ENCODE data around the gene DIAPH3.

The DIAPH3 gene

GRCh38 chr13:59641817-59642216, 521.9 kb downstream of the DIAPH3 start (continued):
- TF ChIP-seq ZNF555 (tag by site-specific recombination; conservative IDR thresholded peaks at IDR 0.05) (no peak), ZNF548 (tag by site-specific recombination; IDR thresholded peaks at IDR 0.05) (no peak), ZBTB7A (tag by site-specific recombination; IDR thresholded peaks at IDR 0.05; ENCODE audit: low read depth) (no peak)

GRCh38 chr13:59641261-59641660, 522.5 kb downstream of the DIAPH3 start:
- no peak overlapping the region for H3K4me3 ChIP-seq (ENCODE audit: low read depth, low read length)
- H3K27ac ChIP-seq (ENCODE audit: extremely low read depth, low read depth, low read length), result no peak overlapping the region
- no peaks in the 10 kb centered on the region for H3K4me1 ChIP-seq (ENCODE audit: control insufficient read depth, insufficient read depth, low read length)
- H3K36me3 ChIP-seq (ENCODE audit: control insufficient read depth in 2 of 2, insufficient read depth in 1 of 2, low read length in 2 of 2), result no peaks in the 10 kb centered on the region
- TF ChIP-seq EGR2 (tag by site-specific recombination; IDR thresholded peaks at IDR 0.05; ENCODE audit: low read depth), result no peak
- TF ChIP-seq SALL2 (tag by site-specific recombination; IDR thresholded peaks at IDR 0.05; ENCODE audit: borderline replicate concordance), result no peak
- TF ChIP-seq ZNF350 (tag by site-specific recombination; IDR thresholded peaks at IDR 0.05), result no peak
- TF ChIP-seq TRIM28 (IDR thresholded peaks at IDR 0.05; ENCODE audit: borderline replicate concordance, low read length), result no peak
- no peak for TF ChIP-seq ZNF530 (tag by site-specific recombination; IDR thresholded peaks at IDR 0.05; ENCODE audit: low read depth)
- TF ChIP-seq ZNF362 (tag by site-specific recombination; IDR thresholded peaks at IDR 0.05), result no peak
- no peak for TF ChIP-seq ZNF837 (tag by site-specific recombination; IDR thresholded peaks at IDR 0.05)
- no peak for TF ChIP-seq ZNF585B (tag by site-specific recombination; IDR thresholded peaks at IDR 0.05)
- TF ChIP-seq ZNF549 (tag by site-specific recombination; IDR thresholded peaks at IDR 0.05), result no peak
- no peak for TF ChIP-seq ZNF341 (tag by site-specific recombination; IDR thresholded peaks at IDR 0.05; ENCODE audit: low read depth)
- TF ChIP-seq ZNF138 (tag by site-specific recombination; IDR thresholded peaks at IDR 0.05; ENCODE audit: borderline replicate concordance), result no peak
- no peak for TF ChIP-seq ZFP69B (tag by site-specific recombination; IDR thresholded peaks at IDR 0.05)
- TF ChIP-seq ZNF677 (tag by site-specific recombination; IDR thresholded peaks at IDR 0.05), result no peak
- no peak for TF ChIP-seq ZNF248 (tag by site-specific recombination; IDR thresholded peaks at IDR 0.05)
- TF ChIP-seq ZNF37A (tag by site-specific recombination; IDR thresholded peaks at IDR 0.05), result no peak
- no peak for TF ChIP-seq MEIS1 (CRISPR knock-in tag; IDR thresholded peaks at IDR 0.05; ENCODE audit: borderline replicate concordance)
- TF ChIP-seq, protein P1, sequence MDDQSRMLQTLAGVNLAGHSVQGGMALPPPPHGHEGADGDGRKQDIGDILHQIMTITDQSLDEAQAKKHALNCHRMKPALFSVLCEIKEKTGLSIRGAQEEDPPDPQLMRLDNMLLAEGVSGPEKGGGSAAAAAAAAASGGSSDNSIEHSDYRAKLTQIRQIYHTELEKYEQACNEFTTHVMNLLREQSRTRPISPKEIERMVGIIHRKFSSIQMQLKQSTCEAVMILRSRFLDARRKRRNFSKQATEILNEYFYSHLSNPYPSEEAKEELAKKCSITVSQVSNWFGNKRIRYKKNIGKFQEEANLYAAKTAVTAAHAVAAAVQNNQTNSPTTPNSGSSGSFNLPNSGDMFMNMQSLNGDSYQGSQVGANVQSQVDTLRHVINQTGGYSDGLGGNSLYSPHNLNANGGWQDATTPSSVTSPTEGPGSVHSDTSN (CRISPR knock-in tag; IDR thresholded peaks at IDR 0.05), result no peak
- no peak for TF ChIP-seq ZNF843 (tag by site-specific recombination; IDR thresholded peaks at IDR 0.05)
- POLR2A ChIA-PET, result no interaction called here
- no peaks in the 10 kb centered on the region for H3K9me3 ChIP-seq (ENCODE audit: control insufficient read depth, insufficient read depth, low read depth, low read length)
- CTCF ChIA-PET, result interaction anchor here (0.6 to 0.7 kb wide), 2 partner anchors 268 to 272 kb away, joined by 3 read pairs; no protein-coding TSS in a partner anchor

DNA sequence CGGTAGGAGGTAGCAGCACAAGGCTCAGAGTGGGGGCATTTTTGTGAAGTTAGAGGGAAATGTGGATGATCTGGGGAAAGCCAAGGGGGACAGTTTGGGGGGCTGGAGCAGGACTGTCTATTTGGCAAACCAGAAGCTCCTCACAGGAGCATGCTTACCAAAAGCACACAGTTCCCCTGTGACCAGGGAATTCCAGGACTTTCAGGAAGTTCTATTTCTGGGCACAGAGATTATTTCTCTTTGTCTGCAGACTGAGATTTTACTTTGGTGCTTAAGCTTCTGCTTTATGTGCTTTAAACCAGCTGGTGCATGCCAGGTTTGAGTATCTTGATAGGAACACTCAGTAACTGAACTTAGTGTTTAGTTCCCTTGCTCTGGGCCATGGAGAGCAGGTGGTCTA, 525.3 kb downstream of the DIAPH3 start:
- Histone ChIP-seq H3K27ac (ENCODE audit: extremely low read depth, low read depth, low read length) (no peak overlapping the region), H3K36me3 (ENCODE audit: control insufficient read depth in 2 of 2, insufficient read depth in 1 of 2, low read length in 2 of 2) (no peaks in the 10 kb centered on the region), H3K4me3 (ENCODE audit: low read depth, low read length) (no peak overlapping the region), H3K4me1 (ENCODE audit: control insufficient read depth, insufficient read depth, low read length) (no peaks in the 10 kb centered on the region), H3K9me3 (ENCODE audit: control insufficient read depth, insufficient read depth, low read depth, low read length) (no peaks in the 10 kb centered on the region)
- ChIA-PET CTCF (interaction anchor here (0.9 kb wide), 1 partner anchor 247 kb away, joined by 3 read pairs; no protein-coding TSS in a partner anchor), POLR2A (no interaction called here)
- TF ChIP-seq ZXDB (tag by site-specific recombination; IDR thresholded peaks at IDR 0.05) (no peak), ZNF561 (tag by site-specific recombination; IDR thresholded peaks at IDR 0.05; ENCODE audit: borderline replicate concordance) (no peak)
